WI38 (cell line): ENCODE data around the gene MPST.

Source experiments
- H3K4me3 ChIP-seq: 2 replicates; pipeline ENCODE4 v1.5.1; 2011; ENCODE audit warnings: low read depth, mild to moderate bottlenecking, control low read depth, low read length
- TF ChIP-seq, protein P1 (sequence below): IDR thresholded peaks from 2 replicates; pipeline ENCODE4 v1.5.1; 2012; ENCODE audit warnings: low read depth, mild to moderate bottlenecking, control low read depth, low read length

The MPST gene

DNA sequence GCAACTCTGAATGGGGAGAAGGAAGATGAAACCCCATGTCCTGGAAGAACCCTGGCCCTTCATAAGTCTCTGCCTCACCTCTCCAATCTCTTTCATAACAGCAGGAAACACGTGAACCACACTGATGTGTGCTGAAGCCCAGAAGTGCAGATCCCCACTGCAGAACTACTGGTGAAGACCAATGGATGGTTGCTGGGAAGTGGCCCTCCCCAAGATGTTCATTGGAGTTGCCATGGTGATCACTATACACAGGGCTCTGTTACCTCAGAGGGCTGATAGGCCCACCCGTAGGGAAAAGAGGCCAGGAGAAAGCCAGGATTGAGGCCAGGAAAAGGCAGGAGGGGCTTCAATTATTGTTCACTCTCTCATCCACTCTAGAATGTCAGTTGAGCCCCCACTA lies 11.9 kb upstream of the MPST start:
- H3K4me3 ChIP-seq = no peak overlapping the region
- TF ChIP-seq, protein P1, sequence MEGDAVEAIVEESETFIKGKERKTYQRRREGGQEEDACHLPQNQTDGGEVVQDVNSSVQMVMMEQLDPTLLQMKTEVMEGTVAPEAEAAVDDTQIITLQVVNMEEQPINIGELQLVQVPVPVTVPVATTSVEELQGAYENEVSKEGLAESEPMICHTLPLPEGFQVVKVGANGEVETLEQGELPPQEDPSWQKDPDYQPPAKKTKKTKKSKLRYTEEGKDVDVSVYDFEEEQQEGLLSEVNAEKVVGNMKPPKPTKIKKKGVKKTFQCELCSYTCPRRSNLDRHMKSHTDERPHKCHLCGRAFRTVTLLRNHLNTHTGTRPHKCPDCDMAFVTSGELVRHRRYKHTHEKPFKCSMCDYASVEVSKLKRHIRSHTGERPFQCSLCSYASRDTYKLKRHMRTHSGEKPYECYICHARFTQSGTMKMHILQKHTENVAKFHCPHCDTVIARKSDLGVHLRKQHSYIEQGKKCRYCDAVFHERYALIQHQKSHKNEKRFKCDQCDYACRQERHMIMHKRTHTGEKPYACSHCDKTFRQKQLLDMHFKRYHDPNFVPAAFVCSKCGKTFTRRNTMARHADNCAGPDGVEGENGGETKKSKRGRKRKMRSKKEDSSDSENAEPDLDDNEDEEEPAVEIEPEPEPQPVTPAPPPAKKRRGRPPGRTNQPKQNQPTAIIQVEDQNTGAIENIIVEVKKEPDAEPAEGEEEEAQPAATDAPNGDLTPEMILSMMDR = no peak

DNA sequence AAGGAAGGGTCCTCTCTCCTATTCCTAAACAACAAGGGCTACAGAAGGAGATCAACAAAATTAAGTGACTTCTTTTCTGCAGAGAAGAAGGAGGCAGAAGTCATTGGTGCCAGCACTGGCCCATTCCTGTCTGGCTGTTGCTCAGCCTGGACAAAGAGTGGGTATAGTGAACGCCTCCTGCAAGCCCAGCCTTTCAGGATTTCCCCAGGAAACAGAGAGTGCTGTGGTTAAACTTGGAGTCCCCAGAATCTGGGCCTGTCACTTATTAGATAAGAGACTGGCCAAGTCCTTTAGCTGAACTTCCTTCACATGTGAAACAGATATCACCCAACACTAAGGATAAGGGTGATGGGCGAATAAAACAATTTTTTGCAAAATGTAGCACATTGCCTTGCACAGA lies 11.2 kb upstream of the MPST start:
- TF ChIP-seq, protein P1 = no peak
- H3K4me3 ChIP-seq = no peak overlapping the region

DNA sequence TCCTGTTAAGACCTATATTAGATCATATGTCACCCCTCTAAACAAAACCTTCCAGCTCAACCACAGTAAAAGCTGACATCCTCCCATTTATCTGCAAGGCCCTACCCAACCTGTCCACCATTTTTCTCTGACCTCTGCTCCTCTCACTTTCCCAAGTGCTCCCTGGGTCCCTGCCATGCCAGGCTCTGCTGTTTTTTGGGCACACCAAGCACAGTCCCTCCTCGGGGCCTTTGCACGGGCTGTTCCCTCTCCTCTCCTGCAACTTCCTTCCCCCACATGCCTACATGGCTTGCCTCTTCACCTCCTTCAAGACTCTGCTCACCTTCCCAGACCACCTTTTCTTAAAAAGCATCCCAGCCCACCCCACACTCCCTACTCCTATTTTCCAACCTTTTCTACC lies 10.1 kb upstream of the MPST start:
- TF ChIP-seq, protein P1 = no peak
- H3K4me3 ChIP-seq = no peak overlapping the region

GRCh38 chr22:37010174-37010573 lies 9.4 kb upstream of the MPST start:
- TF ChIP-seq, protein P1 = no peak

DNA sequence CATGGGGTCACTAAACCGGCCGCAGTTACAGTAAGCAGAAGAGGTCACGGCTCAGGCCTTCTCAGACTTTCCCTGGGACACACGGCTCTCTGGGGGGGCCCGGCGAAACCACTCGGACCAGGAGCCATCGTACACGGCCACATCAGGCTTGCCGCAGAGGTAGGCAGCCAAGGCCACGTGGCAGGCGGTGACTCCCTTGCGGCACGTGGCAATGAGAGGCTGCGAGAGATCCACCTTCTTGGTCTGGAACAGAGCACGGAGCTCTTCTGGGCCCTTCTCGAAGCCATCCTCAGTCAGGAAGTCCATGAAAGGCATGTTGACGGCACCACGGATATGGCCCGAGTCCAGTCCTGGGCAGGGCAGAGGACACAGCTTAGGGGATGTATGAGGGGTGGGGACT lies 8.6 kb upstream of the MPST start:
- TF ChIP-seq, protein P1 = no peak

More at GRCh38 chr22:37010174-37010573, 9.4 kb upstream of the MPST start:
- no peak overlapping the region for H3K4me3 ChIP-seq

DNA sequence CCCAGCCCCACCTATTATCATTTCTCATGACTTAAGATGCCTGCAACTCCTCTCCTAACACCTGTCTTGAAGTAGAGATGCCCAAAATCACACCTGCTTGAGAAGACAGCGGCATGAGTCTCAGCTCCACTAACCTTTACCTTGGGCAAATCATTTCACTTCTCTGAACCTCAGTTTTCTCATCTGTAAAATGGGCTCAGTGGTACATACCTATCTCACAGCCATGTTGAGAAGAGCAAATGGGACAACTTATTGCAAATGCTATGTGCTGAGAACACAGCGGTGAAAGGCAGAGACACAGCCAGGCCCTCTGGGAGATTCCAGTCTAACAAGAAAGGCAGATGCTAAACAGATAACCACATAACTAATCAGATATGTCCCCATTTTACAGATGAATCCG lies 8.1 kb upstream of the MPST start:
- TF ChIP-seq, protein P1 = no peak
- H3K4me3 ChIP-seq = no peak overlapping the region

More for the DNA sequence above, 8.6 kb upstream of the MPST start:
- no peak overlapping the region for H3K4me3 ChIP-seq

DNA sequence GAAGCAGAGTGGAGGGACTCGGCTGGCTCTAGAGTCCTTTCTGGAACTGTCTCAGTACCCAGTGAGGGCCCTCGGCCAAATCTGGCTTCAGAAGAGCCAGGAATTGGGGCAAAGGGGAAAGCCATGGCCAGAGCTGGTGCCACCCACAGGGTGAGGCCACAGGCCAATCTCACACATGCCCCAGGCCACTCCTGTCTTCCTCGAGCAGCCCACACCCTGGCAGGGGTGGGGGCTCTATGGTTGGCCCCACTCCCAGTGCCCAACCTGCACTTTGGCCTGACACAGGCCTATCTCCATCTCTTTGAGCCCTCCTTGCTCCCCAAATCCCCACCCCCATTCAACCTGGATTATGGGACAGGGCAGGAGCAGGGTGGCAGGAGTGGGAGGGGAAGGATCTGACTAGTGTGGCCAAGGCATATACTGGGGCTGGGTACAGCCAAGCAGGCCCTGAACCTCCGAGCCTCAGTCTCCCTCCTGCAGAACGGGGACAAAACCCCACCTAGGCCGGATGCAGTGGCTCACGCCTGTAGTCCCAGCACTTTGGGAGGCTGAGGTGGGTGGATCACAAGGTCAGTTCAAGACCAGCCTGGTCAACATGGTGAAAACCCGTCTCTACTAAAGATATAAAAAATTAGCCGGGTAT lies 7.2 kb upstream of the MPST start:
- TF ChIP-seq, protein P1 = no peak
- no peak overlapping the region for H3K4me3 ChIP-seq
